Activated CD4-positive, alpha-beta memory T cell treated with anti-CD3 and anti-CD28 coated beads for 36 hours (primary cell): ENCODE results near the gene DNTTIP2. TPM values are rescaled to one million over a fixed set of nuclear protein-coding genes. Genes with fewer than 3 reads are reported as not detected.
"Not testable (repeated sequence)": the region's sequence is repeated elsewhere in the genome, so short reads cannot be mapped to it uniquely, and the experiment has no call there.

Source experiments
- CTCF ChIA-PET: fragments of 350-600 bp; sonication (Branson Sonifier 250); formaldehyde crosslinking; loops from one replicate; lab custom pipeline; 2021; ENCODE audit warnings: antibody characterized with exemption, inconsistent platforms; lab: Charles Lee
- POLR2A ChIA-PET: fragments of 350-600 bp; sonication (Branson Sonifier 250); formaldehyde crosslinking; loops from one replicate; lab custom pipeline; 2021; ENCODE audit warnings: antibody characterized with exemption; lab: Charles Lee
- DNase-seq: peaks from one replicate; pipeline ENCODE4 v3.0.0-alpha.2; 2020
- H3K27ac Mint-ChIP-seq: one replicate; pipeline ENCODE4 v1.8.0; 2021; ENCODE audit warnings: mixed read lengths
- H3K27me3 Mint-ChIP-seq: one replicate; pipeline ENCODE4 v1.8.0; 2021; ENCODE audit warnings: mixed read lengths
- H3K36me3 Mint-ChIP-seq: one replicate; pipeline ENCODE4 v1.8.0; 2021; ENCODE audit warnings: mixed read lengths
- H3K4me1 Mint-ChIP-seq: one replicate; pipeline ENCODE4 v1.8.0; 2021; ENCODE audit warnings: low read depth, mixed read lengths
- H3K4me3 Mint-ChIP-seq: one replicate; pipeline ENCODE4 v1.8.0; 2021; ENCODE audit warnings: mild to moderate bottlenecking, mixed read lengths
- H3K9me3 Mint-ChIP-seq: one replicate; pipeline ENCODE4 v1.8.0; 2021; ENCODE audit warnings: mixed read lengths
- intact Hi-C: fragments of 100-400 bp; cut with micrococcal nuclease; formaldehyde crosslinking; loops from one replicate; pipeline ENCODE4 v1.15.1; 2023
- total RNA-seq, 2 experiments: library from RNA; stranded (reverse); gene quantifications; one replicate each; pipeline ENCODE4 v1.2.3, GENCODE V29; 2021

The DNTTIP2 gene
- 10 to 100 TPM; 84.4 to 91.1 TPM for total RNA-seq

- H3K4me1 Mint-ChIP-seq: peaks cover 42% of the 10 kb centered on the region
These were observed at the start of gene DNTTIP2 for GRCh38 chr1:93878889-93879586. Gene DNTTIP2 (minus strand): TSS chr1:93879206. CDS start chr1:93879148, 58 bp downstream.

GRCh38 chr1:93925206-93925605, 46.2 kb upstream of the DNTTIP2 start:
- Mint-ChIP-seq H3K36me3 (peaks cover 5% of the 10 kb centered on the region), H3K9me3 (peaks cover 26% of the 10 kb centered on the region), H3K27ac (no peak overlapping the region), H3K27me3 (no peaks in the 10 kb centered on the region), H3K4me3 (no peak overlapping the region), H3K4me1 (no peaks in the 10 kb centered on the region)
- no peak for DNase-seq
- intact Hi-C loops: no loop called here
- ChIA-PET CTCF (no interaction called here), POLR2A (no interaction called here)

More at GRCh38 chr1:93878889-93879586, at the start of gene DNTTIP2:
- DNase-seq: peak; percentile 94
- intact Hi-C loops: loop anchor here (1.0 to 10.0 kb wide), 5 partner anchors 30 to 1047 kb away; partner anchors contain the start of genes CCDC18, DR1, GCLM and RPL5
- Mint-ChIP-seq H3K4me3 (peak within 1 kb of the TSS; percentile 94), H3K27ac (peak within 1 kb of the TSS; percentile 98), H3K27me3 (no peaks in the 10 kb centered on the region), H3K36me3 (peaks cover 42% of the 10 kb centered on the region), H3K9me3 (no peaks in the 10 kb centered on the region)
- ChIA-PET POLR2A (interaction anchor here (0.6 to 2.0 kb wide), 11 partner anchors 22 to 534 kb away, joined by 3 to 11 read pairs (median 3); partner anchors contain the start of genes DR1 and GCLM), CTCF (interaction anchor here (0.7 to 1.9 kb wide), 6 partner anchors 29 to 1358 kb away, joined by 3 to 16 read pairs (median 4); partner anchors contain the start of gene GCLM)

GRCh38 chr1:93919780-93920179, 40.8 kb upstream of the DNTTIP2 start:
- intact Hi-C loops: no loop called here
- no peak overlapping the region for H3K27ac Mint-ChIP-seq
- ChIA-PET POLR2A (no interaction called here), CTCF (no interaction called here)
- H3K27me3 Mint-ChIP-seq: no peaks in the 10 kb centered on the region
- no peaks in the 10 kb centered on the region for H3K36me3 Mint-ChIP-seq
- no peaks in the 10 kb centered on the region for H3K9me3 Mint-ChIP-seq
- no peak overlapping the region for H3K4me3 Mint-ChIP-seq
- H3K4me1 Mint-ChIP-seq: no peaks in the 10 kb centered on the region
- DNase-seq: no peak

GRCh38 chr1:93917302-93917701, 38.3 kb upstream of the DNTTIP2 start:
- CTCF ChIA-PET: no interaction called here
- Mint-ChIP-seq H3K27me3 (no peaks in the 10 kb centered on the region), H3K4me3 (no peak overlapping the region)

GRCh38 chr1:93910880-93911279, 31.9 kb upstream of the DNTTIP2 start:
- H3K4me1 Mint-ChIP-seq: peaks cover 22% of the 10 kb centered on the region
- POLR2A ChIA-PET, DNase-seq, H3K4me3 Mint-ChIP-seq, H3K36me3 Mint-ChIP-seq, intact Hi-C loops, H3K9me3 Mint-ChIP-seq, H3K27me3 Mint-ChIP-seq, H3K27ac Mint-ChIP-seq: not testable (repeated sequence)
- CTCF ChIA-PET: interaction anchor here (1.2 to 2.2 kb wide), 5 partner anchors 10 to 281 kb away, joined by 4 to 16 read pairs (median 5); partner anchors contain the start of gene DNTTIP2

More at GRCh38 chr1:93917302-93917701, 38.3 kb upstream of the DNTTIP2 start:
- intact Hi-C loops: no loop called here
- POLR2A ChIA-PET: no interaction called here
- H3K4me1 Mint-ChIP-seq: no peaks in the 10 kb centered on the region
- H3K36me3 Mint-ChIP-seq: no peaks in the 10 kb centered on the region
- H3K27ac Mint-ChIP-seq: no peak overlapping the region
- no peaks in the 10 kb centered on the region for H3K9me3 Mint-ChIP-seq
- no peak for DNase-seq

- POLR2A ChIA-PET: interaction anchor here (1.4 to 1.8 kb wide), 2 partner anchors 11 to 31 kb away, joined by 4 to 11 read pairs; partner anchors contain the start of gene DNTTIP2
- intact Hi-C loops: no loop called here
- peak overlapping the region; percentile 76 for H3K4me3 Mint-ChIP-seq
- H3K36me3 Mint-ChIP-seq: peaks cover 8% of the 10 kb centered on the region
- H3K9me3 Mint-ChIP-seq: peaks cover 6% of the 10 kb centered on the region
- CTCF ChIA-PET: interaction anchor here (0.7 to 2.2 kb wide), 13 partner anchors 11 to 564 kb away, joined by 3 to 16 read pairs (median 4); partner anchors contain the start of genes DNTTIP2 and DR1
- no peaks in the 10 kb centered on the region for H3K27me3 Mint-ChIP-seq
- H3K27ac Mint-ChIP-seq: no peak overlapping the region
- no peak for DNase-seq
- peaks cover 24% of the 10 kb centered on the region for H3K4me1 Mint-ChIP-seq
These were observed 31.3 kb upstream of the DNTTIP2 start for GRCh38 chr1:93910305-93910704.

GRCh38 chr1:93909146-93910050, 30.4 kb upstream of the DNTTIP2 start, which contains the start of gene GCLM:
Gene GCLM (minus strand): TSS chr1:93909430. CDS start chr1:93909163, 267 bp downstream.
- DNase-seq: peak; percentile 92
- ChIA-PET POLR2A (interaction anchor here (1.4 to 1.8 kb wide), 2 partner anchors 11 to 30 kb away, joined by 4 to 11 read pairs; partner anchors contain the start of gene DNTTIP2), CTCF (interaction anchor here (0.5 to 2.2 kb wide), 16 partner anchors 11 to 677 kb away, joined by 3 to 16 read pairs (median 4); partner anchors contain the start of genes DNTTIP2 and DR1)
- H3K36me3 Mint-ChIP-seq: peaks cover 8% of the 10 kb centered on the region
- peak within 1 kb of the TSS; percentile 91 for H3K4me3 Mint-ChIP-seq
- H3K27ac Mint-ChIP-seq: peak within 1 kb of the TSS; percentile 87
- no peaks in the 10 kb centered on the region for H3K27me3 Mint-ChIP-seq
- H3K9me3 Mint-ChIP-seq: peaks cover 6% of the 10 kb centered on the region
- H3K4me1 Mint-ChIP-seq: peaks cover 29% of the 10 kb centered on the region
- intact Hi-C loops: loop anchor here (1.0 to 5.0 kb wide), 3 partner anchors 30 to 562 kb away; partner anchors contain the start of genes DNTTIP2 and DR1

- H3K36me3 Mint-ChIP-seq: peaks cover 8% of the 10 kb centered on the region
- H3K9me3 Mint-ChIP-seq: peaks cover 6% of the 10 kb centered on the region
- peak overlapping the region; percentile 91 for H3K4me3 Mint-ChIP-seq
- peak overlapping the region; percentile 86 for H3K27ac Mint-ChIP-seq
- peak; percentile 66 for DNase-seq
- intact Hi-C loops: loop anchor here (1.0 to 5.0 kb wide), 5 partner anchors 29 to 561 kb away; partner anchors contain the start of genes ABCD3, DNTTIP2 and DR1
- H3K4me1 Mint-ChIP-seq: peaks cover 37% of the 10 kb centered on the region
- POLR2A ChIA-PET: interaction anchor here (1.4 to 1.8 kb wide), 3 partner anchors 12 to 30 kb away, joined by 4 to 11 read pairs (median 6); partner anchors contain the start of gene DNTTIP2
- CTCF ChIA-PET: interaction anchor here (0.5 to 2.2 kb wide), 10 partner anchors 15 to 678 kb away, joined by 3 to 16 read pairs (median 4); partner anchors contain the start of genes DNTTIP2 and DR1
- no peaks in the 10 kb centered on the region for H3K27me3 Mint-ChIP-seq
These were observed 29.6 kb upstream of the DNTTIP2 start for GRCh38 chr1:93908394-93909145.

- H3K4me1 Mint-ChIP-seq: peaks cover 37% of the 10 kb centered on the region
- POLR2A ChIA-PET: interaction anchor here (1.4 kb wide), 1 partner anchor 29 kb away, joined by 6 read pairs; the partner anchor contains the start of gene DNTTIP2
- intact Hi-C loops: loop anchor here (1.0 to 5.0 kb wide), 4 partner anchors 60 to 560 kb away; partner anchors contain the start of genes ABCD3 and DR1
- peaks cover 8% of the 10 kb centered on the region for H3K36me3 Mint-ChIP-seq
- H3K27me3 Mint-ChIP-seq: no peaks in the 10 kb centered on the region
- DNase-seq: no peak
- H3K27ac Mint-ChIP-seq: peak overlapping the region; percentile 14
- H3K4me3 Mint-ChIP-seq: peak overlapping the region; percentile 64
- H3K9me3 Mint-ChIP-seq: peaks cover 6% of the 10 kb centered on the region
- CTCF ChIA-PET: interaction anchor here (0.8 kb wide), 1 partner anchor 28 kb away, joined by 3 read pairs; the partner anchor contains the start of gene DNTTIP2
These were observed 28.7 kb upstream of the DNTTIP2 start for GRCh38 chr1:93907718-93908117.

- DNase-seq: no peak
- intact Hi-C loops: loop anchor here (5.0 kb wide), 2 partner anchors 131 to 559 kb away; partner anchors contain the start of gene DR1
- H3K9me3 Mint-ChIP-seq: peaks cover 6% of the 10 kb centered on the region
- H3K27ac Mint-ChIP-seq: no peak overlapping the region
- no peaks in the 10 kb centered on the region for H3K27me3 Mint-ChIP-seq
- H3K4me3 Mint-ChIP-seq: no peak overlapping the region
- CTCF ChIA-PET: no interaction called here
- H3K4me1 Mint-ChIP-seq: peaks cover 37% of the 10 kb centered on the region
- H3K36me3 Mint-ChIP-seq: peaks cover 10% of the 10 kb centered on the region
- POLR2A ChIA-PET: no interaction called here
These were observed 27.5 kb upstream of the DNTTIP2 start for GRCh38 chr1:93906480-93906879.
